Body of pancreas (tissue), 4 donors: ENCODE measurements around the gene ENTPD8. TPM values are rescaled to one million over a fixed set of nuclear protein-coding genes. Genes with fewer than 3 reads are reported as not detected.

Experiments
- ATAC-seq: fragments of 150-250 bp; one replicate; pipeline ENCODE4 v1.9.1; 2016
- DNase-seq, 4 donors: peaks; one replicate each; pipeline ENCODE4 v3.0.0-alpha.2; 2019
- H3K27ac ChIP-seq, 4 donors: fragments of 200-600 bp; sonication (generic); 1 replicate in 3 of 4; 2 replicates in 1 of 4; pipeline versions ENCODE4 v1.5.1 to v1.6.1; 2016 to 2019; ENCODE audit warnings: mild to moderate bottlenecking in 1 of 4, mixed read lengths in 1 of 4, moderate library complexity in 1 of 4
- H3K27me3 ChIP-seq, 2 donors: fragments of 200-600 bp; sonication (generic); one replicate each; pipeline ENCODE4 v1.6.0; 2016; ENCODE audit warnings: mild to moderate bottlenecking in 1 of 2
- H3K36me3 ChIP-seq, 2 donors: fragments of 200-600 bp; sonication (generic); replicated peaks in 1 of 2; 2 replicates each; pipeline ENCODE4 v1.5.1; 2016; ENCODE audit warnings: low read depth in 2 of 2; ENCODE audit not compliant: insufficient read depth in 1 of 2
- H3K4me1 ChIP-seq: fragments of 200-600 bp; sonication (generic); one replicate; pipeline ENCODE4 v1.6.0; 2016
- H3K4me3 ChIP-seq, 2 donors: fragments of 200-600 bp; sonication (generic); 1 replicate in 1 of 2; 2 replicates in 1 of 2; pipeline ENCODE4 v1.5.1; 2016 to 2019
- H3K9me3 ChIP-seq, 3 donors: fragments of 200-600 bp; sonication (generic); 1 replicate in 2 of 3; 2 replicates in 1 of 3; pipeline ENCODE4 v1.5.1; 2016
- POLR2A ChIP-seq, 3 donors: fragments of 450-650 bp; IDR thresholded peaks; one replicate each; pipeline ENCODE4 v1.6.1; 2016; ENCODE audit warnings: antibody characterized with exemption in 3 of 3, mild to moderate bottlenecking in 2 of 3
- WGBS, 2 donors: methylation state at CpG; one replicate each; pipeline ENCODE4 v1.1.5; 2017; 5-methylcytosine and 5-hydroxymethylcytosine counted together
- intact Hi-C: fragments of 100-400 bp; cut with DNase I; formaldehyde crosslinking; loops from one replicate; pipeline ENCODE4 v1.15.1; 2023
- total RNA-seq, 2 donors: library from RNA; depleted of rRNA; stranded (reverse); fragments of >200 nt; gene quantifications; one replicate each; pipeline ENCODE4 v1.1.0, GENCODE V29; 2016
- TF ChIP-seq, protein P1 (sequence below), 7 experiments: fragments of 450-650 bp in 4 of 7; fragments of 200-600 bp in 3 of 7; sonication (generic) in 3 of 7; IDR thresholded peaks; one replicate each; pipeline ENCODE4 v1.5.1; 2016 to 2019; ENCODE audit warnings: antibody characterized with exemption in 7 of 7

The ENTPD8 gene
- total RNA-seq, 2 donors from 2014 or later, result 2.0 to 2.3 TPM

DNA sequence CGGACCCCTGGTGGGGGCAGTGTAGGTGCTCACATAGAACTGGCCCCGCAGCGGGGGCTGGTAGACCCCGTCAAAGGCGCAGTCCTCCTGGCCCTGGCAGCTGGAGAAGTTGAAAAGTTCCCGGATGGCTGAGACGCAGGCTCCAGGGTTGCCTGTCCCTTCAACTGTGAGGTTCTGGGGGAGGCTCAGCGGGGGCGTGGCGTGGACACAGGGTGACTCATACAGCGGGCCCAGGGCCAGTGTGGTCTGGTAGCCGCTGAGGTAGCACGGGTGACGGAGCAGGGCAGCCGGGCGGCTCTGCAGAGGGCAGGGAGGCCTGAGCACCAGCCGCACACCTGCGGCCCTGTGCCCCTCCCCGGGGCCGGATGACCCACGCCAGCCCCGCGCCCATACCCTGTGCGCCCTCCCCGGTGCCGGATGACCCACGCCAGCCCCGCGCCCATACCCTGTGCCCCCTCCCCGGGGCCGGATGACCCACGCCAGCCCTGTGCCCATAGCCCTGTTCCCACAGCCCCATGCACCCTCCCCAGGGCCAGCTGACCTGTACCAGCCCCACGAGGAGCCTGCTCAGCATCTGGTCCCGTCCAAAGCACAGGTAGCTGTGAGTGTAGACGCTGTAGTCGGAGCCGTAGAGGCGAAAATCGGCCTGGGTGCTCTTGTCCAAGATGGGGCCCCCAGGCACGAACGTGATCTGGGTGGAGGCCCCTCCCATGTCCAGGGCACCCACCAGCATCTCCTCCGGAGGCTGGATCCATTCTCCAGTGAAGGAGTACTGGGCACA is 5.0 kb downstream of the ENTPD8 start:
- no peaks in the 10 kb centered on the region for H3K27me3 ChIP-seq
- no peak overlapping the region for H3K4me3 ChIP-seq
- DNase-seq (peak; percentile 93 to 99 (median 96)), ATAC-seq (peak; percentile 97)
- H3K36me3 ChIP-seq, result no peaks in the 10 kb centered on the region
- peak; percentile 55 to 75 (median 57) for TF ChIP-seq POLR2A (IDR thresholded peaks at IDR 0.05)
- TF ChIP-seq, protein P1, sequence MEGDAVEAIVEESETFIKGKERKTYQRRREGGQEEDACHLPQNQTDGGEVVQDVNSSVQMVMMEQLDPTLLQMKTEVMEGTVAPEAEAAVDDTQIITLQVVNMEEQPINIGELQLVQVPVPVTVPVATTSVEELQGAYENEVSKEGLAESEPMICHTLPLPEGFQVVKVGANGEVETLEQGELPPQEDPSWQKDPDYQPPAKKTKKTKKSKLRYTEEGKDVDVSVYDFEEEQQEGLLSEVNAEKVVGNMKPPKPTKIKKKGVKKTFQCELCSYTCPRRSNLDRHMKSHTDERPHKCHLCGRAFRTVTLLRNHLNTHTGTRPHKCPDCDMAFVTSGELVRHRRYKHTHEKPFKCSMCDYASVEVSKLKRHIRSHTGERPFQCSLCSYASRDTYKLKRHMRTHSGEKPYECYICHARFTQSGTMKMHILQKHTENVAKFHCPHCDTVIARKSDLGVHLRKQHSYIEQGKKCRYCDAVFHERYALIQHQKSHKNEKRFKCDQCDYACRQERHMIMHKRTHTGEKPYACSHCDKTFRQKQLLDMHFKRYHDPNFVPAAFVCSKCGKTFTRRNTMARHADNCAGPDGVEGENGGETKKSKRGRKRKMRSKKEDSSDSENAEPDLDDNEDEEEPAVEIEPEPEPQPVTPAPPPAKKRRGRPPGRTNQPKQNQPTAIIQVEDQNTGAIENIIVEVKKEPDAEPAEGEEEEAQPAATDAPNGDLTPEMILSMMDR (IDR thresholded peaks at IDR 0.05), result peak in 1 of 7 experiments; percentile 11
- H3K4me1 ChIP-seq, result peaks cover 32% of the 10 kb centered on the region
- intact Hi-C loops, result no loop called here
- 43 to 72% methylated on average over 3 to 39 of the region's 42 CpGs for WGBS, 2 donors
- H3K9me3 ChIP-seq, result no peaks in the 10 kb centered on the region
- peak overlapping the region; percentile 71 to 83 (median 73) for H3K27ac ChIP-seq

DNA sequence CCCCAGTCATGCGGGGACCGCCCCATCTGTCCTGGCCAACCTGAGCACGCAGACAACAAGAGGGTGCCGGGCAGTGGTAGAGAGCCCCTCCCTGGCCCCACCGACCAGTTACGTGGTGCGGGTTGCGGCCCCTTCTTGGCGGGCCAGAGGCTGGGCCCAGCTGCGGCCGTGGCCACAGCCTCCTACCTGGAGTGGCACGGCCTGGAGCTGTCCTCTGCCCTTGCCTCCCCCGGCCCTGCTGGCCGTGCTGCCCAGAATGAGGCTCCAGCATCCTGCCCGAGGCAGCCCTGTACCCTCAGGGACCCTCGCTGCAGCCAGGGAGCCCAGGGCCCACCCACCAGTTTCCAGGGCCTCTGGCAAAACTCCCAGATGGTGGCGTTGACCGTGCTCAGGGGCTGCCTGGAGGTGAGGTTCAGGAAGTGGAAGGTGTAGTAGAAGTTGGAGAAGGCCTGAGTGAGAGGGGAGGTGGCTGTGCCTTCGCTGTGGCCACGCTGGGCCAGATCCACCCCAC is 5.7 kb downstream of the ENTPD8 start:
- peak; percentile 3 for ATAC-seq
- Histone ChIP-seq H3K4me1 (peaks cover 31% of the 10 kb centered on the region), H3K27ac (peak overlapping the region; percentile 71 to 83 (median 73)), H3K27me3 (no peaks in the 10 kb centered on the region), H3K9me3 (no peaks in the 10 kb centered on the region), H3K4me3 (no peak overlapping the region), H3K36me3 (no peaks in the 10 kb centered on the region)
- 58 to 73% methylated on average over 4 to 11 of the region's 20 CpGs for WGBS, 2 donors
- TF ChIP-seq, protein P1 (IDR thresholded peaks at IDR 0.05), result no peak
- TF ChIP-seq POLR2A (IDR thresholded peaks at IDR 0.05), result no peak
- DNase-seq, result peak in 1 of 4 donors; percentile 22
- intact Hi-C loops, result no loop called here

DNA sequence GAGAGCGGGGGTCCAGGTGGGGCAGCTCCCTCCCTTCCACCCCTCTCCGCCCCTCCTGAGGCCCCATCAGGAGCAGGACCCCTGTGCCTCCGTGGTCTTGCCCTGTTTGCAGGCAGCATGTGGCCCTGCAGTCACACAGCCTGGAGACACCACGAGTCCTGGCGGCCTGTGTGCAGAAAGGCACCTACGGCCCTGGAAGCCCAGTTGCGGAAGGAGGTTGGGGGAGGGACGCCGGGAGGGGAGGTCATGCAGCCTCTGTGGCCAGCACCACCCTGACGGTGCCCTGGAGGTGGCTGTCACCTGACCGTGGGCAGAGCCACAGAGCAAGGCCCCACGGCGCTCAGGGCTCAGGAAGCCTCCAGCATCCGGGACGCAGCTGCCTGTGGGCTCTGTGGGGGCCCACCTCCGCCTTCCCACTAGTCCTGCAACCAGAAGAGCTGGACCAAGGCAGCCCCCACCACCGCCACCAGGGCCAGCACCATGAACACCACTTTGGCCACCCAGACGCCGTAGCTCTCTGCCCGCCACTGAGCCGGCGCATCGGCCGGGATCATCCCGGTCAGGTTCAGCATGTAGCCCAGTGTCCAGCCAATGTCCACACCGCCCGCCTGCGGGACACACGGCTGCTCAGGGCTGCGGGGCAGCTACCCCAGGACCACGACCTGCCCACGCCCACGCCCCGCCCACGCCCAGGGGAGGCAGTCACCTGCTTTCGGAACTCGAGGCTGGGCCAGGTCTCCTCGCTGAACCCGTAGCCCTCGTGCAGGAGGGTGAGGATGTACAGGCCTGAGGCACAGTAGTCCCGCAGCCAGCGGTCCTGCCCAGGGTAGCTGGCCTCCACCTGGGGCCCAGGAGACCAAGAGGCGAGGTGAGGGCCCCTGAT is 6.4 kb downstream of the ENTPD8 start:
- H3K27me3 ChIP-seq, result no peaks in the 10 kb centered on the region
- no peak overlapping the region for H3K4me3 ChIP-seq
- H3K4me1 ChIP-seq, result peaks cover 31% of the 10 kb centered on the region
- intact Hi-C loops, result no loop called here
- H3K36me3 ChIP-seq, result no peaks in the 10 kb centered on the region
- DNase-seq (peak in 1 of 4 donors; percentile 23), ATAC-seq (no peak)
- peak overlapping the region in 3 of 4 donors; percentile 71 to 83 (median 71) for H3K27ac ChIP-seq
- WGBS, 2 donors, result 70 to 100% methylated on average over 2 to 29 of the region's 43 CpGs
- H3K9me3 ChIP-seq, result no peaks in the 10 kb centered on the region
- TF ChIP-seq POLR2A (IDR thresholded peaks at IDR 0.05), result no peak
- TF ChIP-seq, protein P1 (IDR thresholded peaks at IDR 0.05), result no peak

DNA sequence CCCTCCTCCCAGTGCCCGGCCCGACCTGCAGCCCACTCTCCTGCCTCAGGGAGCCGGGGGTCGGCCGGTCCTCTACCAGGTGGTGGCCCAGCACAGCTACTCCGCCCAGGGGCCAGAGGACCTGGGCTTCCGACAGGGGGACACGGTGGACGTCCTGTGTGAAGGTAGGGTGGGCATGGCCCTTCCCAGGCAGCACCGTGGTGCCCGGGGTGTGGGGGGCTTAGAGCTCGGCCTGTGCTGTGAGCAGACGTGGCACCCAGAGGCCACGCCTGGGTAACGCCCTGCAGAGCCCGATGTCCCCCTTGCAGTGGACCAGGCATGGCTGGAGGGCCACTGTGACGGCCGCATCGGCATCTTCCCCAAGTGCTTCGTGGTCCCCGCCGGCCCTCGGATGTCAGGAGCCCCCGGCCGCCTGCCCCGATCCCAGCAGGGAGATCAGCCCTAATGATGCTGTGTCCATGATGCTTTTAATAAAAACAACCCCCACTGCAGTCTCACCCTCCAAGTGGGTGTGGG is 7.2 kb downstream of the ENTPD8 start:
- H3K4me3 ChIP-seq, result no peak overlapping the region
- intact Hi-C loops, result no loop called here
- TF ChIP-seq, protein P1 (IDR thresholded peaks at IDR 0.05), result no peak
- TF ChIP-seq POLR2A (IDR thresholded peaks at IDR 0.05), result no peak
- 87 to 94% methylated on average over 9 to 23 of the region's 26 CpGs for WGBS, 2 donors
- no peak for ATAC-seq
- peaks cover 25% of the 10 kb centered on the region for H3K4me1 ChIP-seq
- no peak for DNase-seq
- no peaks in the 10 kb centered on the region for H3K36me3 ChIP-seq
- H3K27ac ChIP-seq, result no peak overlapping the region
- no peaks in the 10 kb centered on the region for H3K9me3 ChIP-seq
- no peaks in the 10 kb centered on the region for H3K27me3 ChIP-seq
